T-helper 1 cell treated with Interleukin-12 subunit alpha and Interleukin-12 subunit beta and Interleukin-4 antibody, amounts not matched to agents 30 μg/mL and 1 μg/mL, for 36 hours (primary cell): ENCODE results near the gene P4HTM.

Experiments used
- H3K27ac Mint-ChIP-seq: one replicate; pipeline ENCODE4 v1.8.0; 2021; ENCODE audit warnings: mild to moderate bottlenecking, mixed read lengths
- H3K27me3 Mint-ChIP-seq: one replicate; pipeline ENCODE4 v1.8.0; 2021; ENCODE audit warnings: low read depth, mixed read lengths
- H3K36me3 Mint-ChIP-seq: one replicate; pipeline ENCODE4 v1.8.0; 2021; ENCODE audit warnings: low read depth, mixed read lengths
- H3K4me1 Mint-ChIP-seq: one replicate; pipeline ENCODE4 v1.8.0; 2021; ENCODE audit warnings: low read depth, mixed read lengths
- H3K4me3 Mint-ChIP-seq: one replicate; pipeline ENCODE4 v1.8.0; 2021; ENCODE audit warnings: mild to moderate bottlenecking, moderate library complexity, mixed read lengths
- H3K9me3 Mint-ChIP-seq: one replicate; pipeline ENCODE4 v1.8.0; 2021; ENCODE audit warnings: mixed read lengths

The P4HTM gene

GRCh38 chr3:49009396-49009795 is 19.4 kb downstream of the P4HTM start:
- H3K4me3 Mint-ChIP-seq: no peak overlapping the region
- H3K9me3 Mint-ChIP-seq: no peaks in the 10 kb centered on the region
- H3K36me3 Mint-ChIP-seq: peaks cover 14% of the 10 kb centered on the region
- H3K27ac Mint-ChIP-seq: no peak overlapping the region
- H3K27me3 Mint-ChIP-seq: no peaks in the 10 kb centered on the region
- H3K4me1 Mint-ChIP-seq: peaks cover 22% of the 10 kb centered on the region

DNA sequence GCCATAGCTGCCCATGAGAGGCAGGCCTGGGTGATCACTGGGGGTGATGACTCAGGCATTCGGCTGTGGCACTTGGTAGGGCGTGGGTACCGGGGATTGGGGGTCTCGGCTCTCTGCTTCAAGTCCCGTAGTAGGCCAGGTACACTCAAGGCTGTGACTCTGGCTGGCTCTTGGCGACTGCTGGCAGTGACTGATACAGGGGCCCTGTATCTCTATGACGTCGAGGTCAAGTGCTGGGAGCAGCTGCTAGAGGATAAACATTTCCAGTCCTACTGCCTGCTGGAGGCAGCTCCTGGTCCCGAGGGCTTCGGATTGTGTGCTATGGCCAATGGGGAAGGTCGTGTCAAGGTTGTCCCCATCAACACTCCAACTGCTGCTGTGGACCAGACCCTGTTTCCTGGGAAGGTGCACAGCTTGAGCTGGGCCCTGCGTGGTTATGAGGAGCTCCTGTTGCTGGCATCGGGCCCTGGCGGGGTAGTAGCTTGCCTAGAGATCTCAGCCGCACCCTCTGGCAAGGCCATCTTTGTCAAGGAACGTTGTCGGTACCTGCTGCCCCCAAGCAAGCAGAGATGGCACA is 22.5 kb downstream of the P4HTM start:
- H3K36me3 Mint-ChIP-seq: peaks cover 26% of the 10 kb centered on the region
- H3K27ac Mint-ChIP-seq: no peak overlapping the region
- H3K9me3 Mint-ChIP-seq: no peaks in the 10 kb centered on the region
- peaks cover 16% of the 10 kb centered on the region for H3K4me1 Mint-ChIP-seq
- H3K4me3 Mint-ChIP-seq: no peak overlapping the region
- no peaks in the 10 kb centered on the region for H3K27me3 Mint-ChIP-seq

- Mint-ChIP-seq H3K27me3 (no peaks in the 10 kb centered on the region), H3K36me3 (peaks cover 26% of the 10 kb centered on the region)
Observed at GRCh38 chr3:49013113-49013737, 23.2 kb downstream of the P4HTM start.

DNA sequence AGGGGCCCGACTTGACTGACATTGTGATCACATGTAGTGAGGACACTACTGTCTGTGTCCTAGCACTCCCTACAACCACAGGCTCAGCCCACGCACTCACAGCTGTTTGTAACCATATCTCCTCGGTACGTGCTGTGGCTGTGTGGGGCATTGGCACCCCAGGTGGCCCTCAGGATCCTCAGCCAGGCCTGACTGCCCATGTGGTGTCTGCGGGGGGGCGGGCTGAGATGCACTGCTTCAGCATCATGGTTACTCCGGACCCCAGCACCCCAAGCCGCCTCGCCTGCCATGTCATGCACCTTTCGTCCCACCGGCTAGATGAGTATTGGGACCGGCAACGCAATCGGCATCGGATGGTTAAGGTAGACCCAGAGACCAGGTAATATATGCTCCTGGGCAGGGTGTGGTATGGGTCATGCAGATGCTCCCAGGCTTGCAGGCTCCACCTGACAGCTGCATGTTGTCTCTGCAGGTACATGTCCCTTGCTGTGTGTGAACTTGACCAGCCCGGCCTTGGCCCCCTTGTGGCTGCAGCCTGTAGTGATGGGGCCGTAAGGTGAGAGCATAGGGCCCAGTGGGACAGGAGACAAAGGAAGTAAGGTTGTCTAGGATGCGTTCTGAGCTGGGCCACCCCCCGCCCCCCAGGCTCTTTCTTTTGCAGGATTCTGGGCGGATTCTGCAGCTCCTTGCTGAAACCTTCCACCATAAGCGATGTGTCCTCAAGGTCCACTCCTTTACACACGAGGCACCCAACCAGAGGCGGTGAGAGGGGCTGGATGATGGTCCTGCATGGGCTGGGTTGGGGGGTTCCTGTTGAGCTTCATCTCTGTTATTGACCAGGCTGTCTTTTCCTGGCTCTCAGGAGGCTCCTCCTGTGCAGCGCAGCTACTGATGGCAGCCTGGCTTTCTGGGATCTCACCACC is 24.0 kb downstream of the P4HTM start:
- Mint-ChIP-seq H3K36me3 (peaks cover 25% of the 10 kb centered on the region), H3K4me1 (peaks cover 11% of the 10 kb centered on the region), H3K4me3 (no peak overlapping the region), H3K9me3 (no peaks in the 10 kb centered on the region), H3K27ac (no peak overlapping the region), H3K27me3 (no peaks in the 10 kb centered on the region)

More at GRCh38 chr3:49013113-49013737, 23.2 kb downstream of the P4HTM start:
- Mint-ChIP-seq H3K9me3 (no peaks in the 10 kb centered on the region), H3K4me3 (no peak overlapping the region), H3K4me1 (peaks cover 12% of the 10 kb centered on the region), H3K27ac (no peak overlapping the region)

DNA sequence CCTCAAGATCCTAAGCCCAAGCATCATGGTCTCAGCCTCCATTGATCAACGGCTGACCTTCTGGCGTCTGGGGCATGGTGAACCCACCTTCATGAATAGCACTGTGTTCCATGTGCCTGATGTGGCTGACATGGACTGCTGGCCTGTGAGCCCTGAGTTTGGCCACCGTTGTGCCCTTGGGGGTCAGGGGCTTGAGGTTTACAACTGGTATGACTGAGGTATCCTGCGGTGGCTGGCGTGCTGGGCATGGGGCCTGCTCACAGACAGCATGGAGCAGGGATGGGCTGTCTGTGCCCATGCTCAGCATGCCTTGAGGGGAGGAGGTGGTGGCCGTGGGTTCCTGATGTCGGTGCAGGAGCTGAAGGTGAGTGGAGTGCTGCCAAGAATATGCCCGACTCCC is 25.0 kb downstream of the P4HTM start:
- Mint-ChIP-seq H3K4me1 (peaks cover 14% of the 10 kb centered on the region), H3K27ac (no peak overlapping the region), H3K36me3 (peaks cover 21% of the 10 kb centered on the region), H3K4me3 (no peak overlapping the region), H3K27me3 (no peaks in the 10 kb centered on the region), H3K9me3 (no peaks in the 10 kb centered on the region)

GRCh38 chr3:49015765-49016164 is 25.7 kb downstream of the P4HTM start:
- no peaks in the 10 kb centered on the region for H3K9me3 Mint-ChIP-seq
- H3K4me1 Mint-ChIP-seq: peaks cover 14% of the 10 kb centered on the region
- H3K27me3 Mint-ChIP-seq: no peaks in the 10 kb centered on the region
- no peak overlapping the region for H3K27ac Mint-ChIP-seq
- peaks cover 21% of the 10 kb centered on the region for H3K36me3 Mint-ChIP-seq
- H3K4me3 Mint-ChIP-seq: peak overlapping the region; percentile 45

DNA sequence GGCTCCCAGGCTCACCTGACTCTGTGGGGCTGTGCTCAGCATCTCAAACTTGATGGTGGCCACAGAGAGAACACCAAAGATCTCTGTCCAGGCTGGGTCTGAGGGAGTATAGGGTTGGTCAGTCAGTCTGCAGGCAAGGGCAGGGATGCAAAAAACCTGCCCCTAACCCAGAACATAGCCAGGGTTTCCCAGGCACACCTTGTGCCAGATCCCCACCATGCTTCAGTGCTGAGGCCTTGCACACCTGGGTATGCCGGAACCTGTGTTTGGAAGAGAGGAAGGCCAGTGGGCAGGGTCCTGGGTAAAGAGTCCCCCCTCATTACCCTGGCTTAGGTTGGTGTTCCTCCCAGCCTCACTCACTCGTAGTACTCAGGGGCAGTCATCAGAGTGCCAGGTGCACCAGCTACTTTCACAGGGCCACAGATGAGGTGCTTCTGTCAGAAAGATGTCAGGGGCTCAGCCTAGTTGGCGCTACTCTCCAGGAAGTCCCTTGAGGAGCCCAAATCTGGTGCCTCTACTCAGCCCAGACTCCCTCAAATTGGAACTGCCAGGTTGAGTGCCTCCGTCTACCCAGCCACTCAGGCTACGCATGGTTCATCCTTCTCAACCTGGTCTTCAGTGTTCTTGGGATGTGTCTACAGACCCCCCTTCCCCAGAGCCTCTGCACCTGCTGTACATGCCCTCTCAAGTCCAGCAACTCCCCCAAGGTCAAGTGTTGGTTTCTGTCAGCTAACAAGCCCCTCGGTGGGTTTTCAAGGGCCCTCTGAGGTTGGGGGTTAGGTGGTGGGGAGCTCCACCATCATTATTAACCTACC is 26.6 kb downstream of the P4HTM start:
- Mint-ChIP-seq H3K4me1 (peaks cover 17% of the 10 kb centered on the region), H3K4me3 (no peak overlapping the region), H3K9me3 (no peaks in the 10 kb centered on the region), H3K27me3 (no peaks in the 10 kb centered on the region), H3K36me3 (peaks cover 20% of the 10 kb centered on the region), H3K27ac (no peak overlapping the region)

DNA sequence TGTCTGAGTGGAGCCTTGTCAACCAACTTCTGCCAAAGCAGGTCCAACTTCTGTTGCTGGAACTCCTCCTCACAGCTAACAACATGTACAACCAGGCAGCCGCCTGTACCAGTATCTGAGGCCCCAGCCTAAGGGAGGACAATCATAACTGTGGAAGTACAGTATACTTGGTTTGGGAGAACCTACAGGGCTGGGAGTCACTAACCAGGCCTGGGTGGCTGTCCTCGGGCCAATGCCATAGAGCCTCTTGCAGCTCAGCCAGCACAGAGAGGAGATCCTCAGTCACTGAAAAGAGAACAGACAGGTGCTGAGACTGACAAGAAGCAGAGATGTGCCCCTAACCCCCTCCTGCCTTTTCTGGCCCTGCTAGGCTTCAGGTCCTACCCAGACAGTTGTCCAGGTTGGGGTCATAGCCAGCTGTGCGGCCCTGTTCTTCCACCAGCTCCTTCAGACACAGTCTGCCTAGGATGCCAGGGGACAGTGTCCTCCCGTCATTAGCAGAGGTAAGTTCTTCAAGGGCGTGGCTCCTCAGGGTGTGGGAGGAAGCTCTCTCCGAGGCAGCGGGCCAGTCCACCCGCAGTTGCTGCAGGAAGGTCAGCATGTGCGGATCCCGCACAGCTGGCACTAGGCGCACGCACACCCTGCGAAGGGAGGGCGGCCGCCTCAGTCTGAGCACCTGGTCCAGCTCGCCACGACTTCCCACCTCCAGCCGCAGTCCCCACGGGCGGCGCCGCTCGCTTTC is 27.4 kb downstream of the P4HTM start:
- Mint-ChIP-seq H3K36me3 (peaks cover 16% of the 10 kb centered on the region), H3K9me3 (no peaks in the 10 kb centered on the region), H3K4me3 (peak overlapping the region; percentile 91), H3K4me1 (peaks cover 14% of the 10 kb centered on the region), H3K27me3 (no peaks in the 10 kb centered on the region), H3K27ac (peak overlapping the region; percentile 67)

DNA sequence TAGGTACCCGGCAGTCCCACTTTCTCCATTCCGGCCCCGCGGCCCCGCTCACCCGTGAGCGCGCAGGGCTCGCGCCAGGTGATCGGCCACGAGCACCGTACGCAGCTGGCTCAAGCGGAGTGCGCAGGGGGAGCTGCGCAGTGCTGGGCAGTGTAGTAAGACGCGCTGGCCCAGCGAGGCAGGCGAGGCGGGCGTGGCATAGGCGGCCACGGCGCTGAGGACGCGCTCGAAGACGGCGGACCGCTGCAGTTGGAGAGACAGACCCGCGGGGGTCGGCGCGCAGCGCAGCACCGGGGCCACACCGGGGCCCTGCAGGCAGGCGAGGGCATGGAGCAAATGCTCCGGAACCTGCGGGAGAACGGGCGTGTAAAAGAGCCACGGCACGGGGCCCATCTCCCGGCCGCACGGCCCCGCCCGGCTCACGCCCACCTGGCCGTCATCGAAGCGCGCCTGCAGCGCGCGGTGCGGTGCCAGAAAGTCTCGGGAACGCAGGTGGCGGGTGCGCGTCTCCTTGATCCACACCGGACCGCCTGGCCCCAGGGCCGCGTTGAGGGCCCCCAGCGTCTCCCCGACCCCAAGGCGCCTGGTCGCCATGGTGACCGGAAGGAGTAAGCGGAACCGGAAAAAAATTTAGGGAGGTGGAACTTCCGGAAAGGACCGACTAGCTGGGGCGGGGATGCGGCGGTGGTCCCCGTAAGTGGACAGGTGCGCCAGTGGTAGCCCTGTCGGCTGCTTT is 28.1 kb downstream of the P4HTM start, which contains the start of gene DALRD3:
Gene DALRD3, minus strand, starts transcription at position 610 of the 736 bp plus-strand sequence. Its CDS starts 16 bp downstream, at position 594.
- Mint-ChIP-seq H3K27me3 (no peaks in the 10 kb centered on the region), H3K4me1 (peaks cover 19% of the 10 kb centered on the region), H3K9me3 (no peaks in the 10 kb centered on the region), H3K36me3 (peaks cover 22% of the 10 kb centered on the region), H3K27ac (peak within 1 kb of the TSS; percentile 95), H3K4me3 (peak within 1 kb of the TSS; percentile 91)

GRCh38 chr3:49018707-49019006 is 28.6 kb downstream of the P4HTM start:
- Mint-ChIP-seq H3K27me3 (no peaks in the 10 kb centered on the region), H3K4me1 (peaks cover 22% of the 10 kb centered on the region), H3K27ac (peak overlapping the region; percentile 87), H3K9me3 (no peaks in the 10 kb centered on the region), H3K4me3 (peak overlapping the region; percentile 91), H3K36me3 (peaks cover 24% of the 10 kb centered on the region)

DNA sequence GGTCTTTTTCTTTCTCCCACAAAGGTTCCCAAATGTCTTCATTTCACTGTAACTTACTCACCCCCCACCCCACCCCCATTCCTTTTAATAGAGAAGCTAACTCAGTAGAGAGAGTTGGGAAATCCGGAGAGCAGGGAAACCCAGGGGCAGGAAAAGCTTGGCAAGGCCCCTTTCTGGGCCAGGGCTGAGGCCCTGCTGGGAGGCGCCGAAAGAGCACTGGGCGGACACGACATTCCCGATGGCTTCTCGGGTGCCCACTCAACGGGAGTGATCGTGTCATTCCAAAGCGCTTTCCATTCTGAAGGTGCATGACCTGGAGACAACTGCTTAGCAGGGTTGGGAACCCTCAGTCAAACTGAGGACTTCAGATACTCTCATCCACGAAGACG is 29.9 kb downstream of the P4HTM start:
- Mint-ChIP-seq H3K27me3 (no peaks in the 10 kb centered on the region), H3K27ac (peak overlapping the region; percentile 95), H3K36me3 (peaks cover 29% of the 10 kb centered on the region), H3K4me3 (peak overlapping the region; percentile 91), H3K9me3 (no peaks in the 10 kb centered on the region), H3K4me1 (peaks cover 25% of the 10 kb centered on the region)

DNA sequence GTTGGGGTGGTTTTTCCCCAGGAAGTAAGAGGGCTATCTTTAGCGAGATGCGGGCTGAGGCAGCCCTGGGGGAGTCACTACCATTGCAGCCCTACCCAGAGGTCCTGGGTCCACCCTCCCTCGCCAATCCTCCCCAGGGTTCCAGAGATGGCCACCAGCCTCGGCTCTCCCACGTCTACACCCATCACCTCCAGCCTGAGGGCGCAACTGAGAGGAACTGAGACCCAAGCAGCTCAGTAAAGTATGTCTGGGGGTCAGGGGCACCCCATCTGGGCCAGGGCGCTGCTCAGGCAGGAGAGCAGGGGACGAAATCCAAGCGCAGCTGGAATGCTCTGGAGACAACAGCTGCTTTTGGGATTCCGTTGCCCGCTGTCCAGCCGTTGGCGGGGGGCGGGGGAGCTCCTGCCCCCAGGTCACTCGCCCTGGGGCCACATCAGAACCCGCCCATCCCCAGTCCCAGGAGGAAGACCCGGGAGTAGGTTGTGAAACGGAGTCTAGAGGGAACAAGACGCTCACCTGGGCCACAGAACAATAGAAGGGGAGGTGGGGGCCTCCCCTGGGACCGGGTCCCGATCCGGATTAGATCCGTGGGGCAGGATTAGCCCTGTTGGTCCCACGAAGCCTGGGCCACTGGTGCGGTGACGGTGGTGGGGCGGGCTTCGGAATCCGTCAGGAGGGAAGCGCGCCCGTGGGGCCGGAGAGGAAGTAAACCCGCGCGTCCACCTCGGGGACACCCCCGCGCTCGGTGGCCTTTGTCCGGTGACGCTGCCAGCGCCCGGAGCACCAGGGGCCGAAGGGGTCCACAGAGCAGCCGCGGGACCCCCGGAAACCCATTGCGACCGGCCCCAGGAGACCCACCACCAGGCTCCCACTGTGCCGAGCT is 30.5 kb downstream of the P4HTM start:
- Mint-ChIP-seq H3K4me1 (peaks cover 27% of the 10 kb centered on the region), H3K4me3 (peak overlapping the region; percentile 91), H3K36me3 (peaks cover 28% of the 10 kb centered on the region), H3K27me3 (no peaks in the 10 kb centered on the region), H3K9me3 (no peaks in the 10 kb centered on the region), H3K27ac (peak overlapping the region; percentile 95)
